Choroid plexus epithelial cell (primary cell): ENCODE results near the gene ELF2.
"Not testable (repeated sequence)": the region's sequence is repeated elsewhere in the genome, so short reads cannot be mapped to it uniquely, and the experiment has no call there.

Source experiments
- DNase-seq: peaks from one replicate; pipeline ENCODE4 v3.0.0-alpha.2; 2010; ENCODE audit warnings: low read depth
- H3K4me3 ChIP-seq: 2 replicates; pipeline ENCODE4 v1.5.1; 2011; ENCODE audit warnings: low read depth, mild to moderate bottlenecking, control low read depth, low read length, moderate library complexity
- CTCF ChIP-seq: conservative IDR thresholded peaks from 2 replicates; pipeline ENCODE4 v1.5.1; 2011; ENCODE audit warnings: low read depth, mild to moderate bottlenecking, control low read depth, inconsistent platforms, low read length, moderate library complexity

The ELF2 gene

DNA sequence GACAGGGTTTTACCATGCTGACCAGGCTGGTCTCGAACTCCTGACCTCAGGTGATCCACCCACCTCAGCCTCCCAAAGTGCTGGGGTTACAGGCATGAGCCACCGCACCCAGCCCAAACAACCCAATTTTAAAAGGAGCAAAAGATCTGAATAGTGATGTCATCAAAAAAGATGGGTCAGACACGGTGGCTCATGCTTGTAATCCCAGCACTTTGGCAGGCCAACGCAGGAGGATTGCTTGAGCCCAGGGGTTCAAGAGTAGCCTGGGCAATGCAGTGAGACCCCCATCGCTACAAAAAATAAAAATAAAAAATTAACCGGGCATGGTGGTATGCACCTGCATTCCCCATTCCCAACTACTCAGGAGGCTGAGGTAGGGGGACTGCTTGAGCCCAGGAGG, 6.1 kb downstream of the ELF2 start:
- H3K4me3 ChIP-seq, result no peak overlapping the region
- no peak for TF ChIP-seq CTCF
- DNase-seq, result no peak

DNA sequence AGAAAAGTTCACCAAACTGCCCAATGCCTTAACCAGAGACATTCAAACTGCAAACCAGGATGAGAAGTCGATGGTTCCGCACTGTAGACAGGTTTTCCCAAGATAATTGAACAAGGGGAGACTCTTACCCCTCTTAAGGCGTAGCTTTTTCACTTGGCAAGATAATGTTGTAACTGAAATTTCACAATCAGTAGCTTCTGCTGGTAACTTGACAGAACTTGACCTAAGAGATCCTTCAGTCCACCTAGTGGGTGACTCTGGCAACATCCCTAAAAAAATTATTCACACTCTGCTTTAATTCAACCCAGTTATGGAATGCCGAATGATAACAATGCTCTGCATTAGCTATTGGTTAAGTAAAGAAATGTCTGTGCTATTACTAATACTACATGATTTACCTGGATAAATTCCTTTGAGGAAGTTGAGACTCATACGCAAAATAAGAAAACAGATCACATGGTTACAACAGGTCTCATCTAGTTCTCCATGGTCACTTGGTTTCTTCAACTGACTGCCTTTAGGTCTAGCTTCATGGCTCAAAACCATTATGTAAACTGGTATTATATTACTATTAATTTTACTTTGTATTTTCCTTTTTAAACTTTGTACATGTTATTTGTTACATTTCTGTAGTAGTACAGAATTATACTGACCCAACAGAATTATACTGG, 9.1 kb downstream of the ELF2 start:
- TF ChIP-seq CTCF, result peak; percentile 60
- DNase-seq, result peak; percentile 71

GRCh38 chr4:139164731-139165130, 12.3 kb downstream of the ELF2 start:
- TF ChIP-seq CTCF, result no peak
- H3K4me3 ChIP-seq, result no peak overlapping the region
- DNase-seq, result no peak

More for the DNA sequence above, 9.1 kb downstream of the ELF2 start:
- H3K4me3 ChIP-seq, result no peak overlapping the region

DNA sequence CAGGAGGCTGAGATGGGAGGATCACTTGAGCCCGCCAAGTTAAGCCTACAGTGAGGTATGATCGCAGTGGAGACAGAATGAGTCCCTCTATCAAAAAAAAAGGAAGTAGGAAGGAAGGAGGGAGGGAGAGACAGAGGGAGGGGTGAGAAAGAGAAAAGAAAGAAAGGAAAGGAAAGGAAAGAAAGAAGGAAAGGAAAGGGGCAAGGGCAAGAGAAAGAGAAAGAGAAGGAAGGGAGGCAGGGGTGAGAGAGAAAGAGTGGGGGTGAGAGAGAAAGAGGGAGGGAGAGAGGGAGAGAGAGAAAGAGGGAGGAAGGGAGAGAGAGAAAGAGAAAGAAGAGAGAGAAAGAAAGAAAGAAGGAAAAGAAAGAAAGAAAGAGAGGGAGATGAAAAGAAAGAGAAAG, 13.2 kb downstream of the ELF2 start:
- TF ChIP-seq CTCF, result no peak
- no peak for DNase-seq
- H3K4me3 ChIP-seq, result no peak overlapping the region

DNA sequence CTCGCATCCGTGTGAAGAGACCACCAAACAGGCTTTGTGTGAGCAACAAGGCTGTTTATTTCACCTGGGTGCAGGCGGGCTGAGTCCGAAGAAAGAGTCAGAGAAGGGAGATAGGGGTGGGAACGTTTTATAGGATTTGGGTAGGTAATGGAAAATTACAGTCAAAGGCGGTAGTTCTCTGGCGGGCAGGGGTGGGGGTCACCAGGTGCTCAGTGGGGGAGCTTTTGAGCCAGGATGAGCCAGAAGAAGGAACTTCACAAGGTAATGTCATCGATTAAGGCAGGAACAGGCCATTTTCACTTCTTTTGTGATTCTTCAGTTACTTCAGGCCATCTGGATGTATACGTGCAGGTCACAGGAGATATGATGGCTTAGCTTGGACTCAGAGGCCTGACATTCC, 19.0 kb downstream of the ELF2 start:
- DNase-seq, H3K4me3 ChIP-seq: not testable (repeated sequence)

DNA sequence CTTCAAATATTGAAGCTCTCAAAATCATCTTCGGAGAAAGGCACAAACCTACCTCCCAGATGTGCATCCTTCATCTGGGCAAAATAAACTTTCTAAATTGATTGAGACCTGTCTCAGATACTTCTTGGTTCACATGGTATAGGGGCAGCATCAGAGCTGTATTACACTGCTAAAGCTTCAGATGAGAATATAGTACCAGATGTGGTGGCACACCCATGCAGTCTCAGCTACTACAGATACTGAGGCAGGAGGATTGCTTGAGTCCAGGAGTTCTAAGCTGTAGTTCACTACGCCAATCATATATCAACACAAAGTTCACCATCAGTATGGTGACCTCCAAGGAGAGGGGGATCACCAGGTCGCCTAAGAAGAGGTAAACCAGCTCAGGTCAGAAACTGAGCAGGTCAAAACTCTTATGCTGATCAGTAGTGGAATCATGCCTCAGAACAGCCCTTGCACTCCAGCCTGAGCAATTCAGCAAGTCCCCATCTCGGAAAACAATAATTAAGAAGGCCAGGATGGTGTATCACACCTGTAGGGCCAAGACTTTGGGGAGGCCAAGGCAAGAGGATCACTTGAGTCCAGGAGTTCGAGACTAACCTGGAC, 22.0 kb downstream of the ELF2 start:
- H3K4me3 ChIP-seq, result no peak overlapping the region
- TF ChIP-seq CTCF, result no peak

DNA sequence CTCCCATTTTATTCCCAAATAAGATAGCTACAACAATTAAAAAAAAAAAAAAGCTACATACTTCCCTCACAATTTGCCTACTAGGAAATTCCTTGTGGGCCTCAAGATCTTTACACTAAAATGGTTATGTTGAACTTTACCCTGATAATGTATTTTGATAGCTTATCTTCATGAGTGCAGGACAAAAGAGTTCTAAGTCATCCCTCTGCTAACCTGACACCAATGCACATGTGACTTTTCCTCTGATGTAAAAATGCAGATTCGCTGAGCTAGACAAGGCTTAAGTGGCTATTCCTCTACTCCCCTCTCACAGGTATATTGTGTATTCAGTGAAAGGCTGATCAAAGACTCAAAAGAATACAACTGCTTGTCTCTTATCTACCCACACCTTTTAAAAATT, 22.5 kb downstream of the ELF2 start:
- no peak for DNase-seq
- no peak for TF ChIP-seq CTCF
- no peak overlapping the region for H3K4me3 ChIP-seq

More for the DNA sequence above, 22.0 kb downstream of the ELF2 start:
- no peak for DNase-seq
